Gastrocnemius medialis (tissue), 4 donors: ENCODE data around the gene RAPGEF2.

Source experiments
- CTCF ChIP-seq, 5 experiments: fragments of 450-650 bp in 3 of 5; fragments of 200-600 bp in 2 of 5; sonication (generic) in 2 of 5; IDR thresholded peaks in 4 of 5; conservative IDR thresholded peaks in 1 of 5; 1 replicate in 4 of 5; 2 replicates in 1 of 5; pipeline ENCODE4 v1.5.1; 2016 to 2019; ENCODE audit warnings: antibody characterized with exemption in 5 of 5, mild to moderate bottlenecking in 3 of 5, moderate library complexity in 3 of 5
- POLR2A ChIP-seq, 2 donors: fragments of 450-650 bp; IDR thresholded peaks; one replicate each; pipeline ENCODE4 v1.6.1; 2017; ENCODE audit warnings: antibody characterized with exemption in 2 of 2, mild to moderate bottlenecking in 2 of 2, moderate library complexity in 2 of 2

DNA sequence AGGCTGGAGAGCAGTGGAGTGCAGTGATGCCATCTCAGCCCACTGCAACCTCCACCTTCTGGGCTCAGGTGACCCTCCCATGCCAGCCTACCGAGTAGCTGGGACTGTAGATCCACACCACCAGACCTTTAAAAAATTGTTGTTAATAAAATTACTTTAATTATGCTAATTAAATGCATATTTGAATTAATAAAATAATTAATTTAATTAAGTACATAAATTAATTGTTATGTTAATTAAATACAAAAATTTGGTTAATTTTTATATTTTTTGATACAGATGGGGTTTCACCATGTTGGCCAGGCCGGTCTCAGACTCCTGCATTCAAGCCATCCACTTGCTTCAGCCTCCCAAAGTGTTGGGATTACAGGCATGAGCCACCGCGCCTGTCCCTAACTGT lies 12.6 kb upstream of the RAPGEF2 start:
- TF ChIP-seq CTCF (IDR thresholded peaks at IDR 0.05 in 4 of 5, conservative IDR thresholded peaks at IDR 0.05 in 1 of 5) (no peak), POLR2A (IDR thresholded peaks at IDR 0.05) (no peak)
